GM19351 (cell line): Measurements from ENCODE around the gene FHIT.

Experiments
- ATAC-seq: cut with Tn5 transposase; IDR thresholded peaks from one replicate; pipeline ENCODE4 v1.9.1; 2021; ENCODE audit warnings: mild to moderate bottlenecking, moderate library complexity; ENCODE audit not compliant: unreplicated experiment

FHIT gene

GRCh38 chr3:60781935-60782334 is 469.3 kb downstream of the FHIT start:
- ATAC-seq, result no peak

GRCh38 chr3:60779637-60780036 is 471.6 kb downstream of the FHIT start:
- ATAC-seq, result no peak

GRCh38 chr3:60775985-60776384 is 475.3 kb downstream of the FHIT start:
- no peak for ATAC-seq

DNA sequence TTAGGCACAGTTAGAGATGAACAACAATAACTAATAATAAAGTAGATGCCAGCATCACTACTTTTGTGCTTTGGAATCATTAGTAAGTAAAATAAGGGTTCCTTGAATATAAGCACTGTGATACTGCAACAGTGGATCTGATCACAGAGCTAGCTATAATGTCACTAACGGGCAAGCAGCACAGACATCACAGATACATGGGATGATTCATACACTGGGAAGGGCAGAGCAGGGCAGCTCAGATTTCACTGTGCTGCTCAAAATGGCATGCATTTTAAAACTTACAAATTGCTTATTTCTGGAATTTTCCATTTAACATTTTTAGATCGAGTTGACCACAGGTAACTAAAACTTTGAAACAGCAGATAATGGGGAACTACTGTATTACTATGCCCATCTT is 476.6 kb downstream of the FHIT start:
- ATAC-seq, result no peak

DNA sequence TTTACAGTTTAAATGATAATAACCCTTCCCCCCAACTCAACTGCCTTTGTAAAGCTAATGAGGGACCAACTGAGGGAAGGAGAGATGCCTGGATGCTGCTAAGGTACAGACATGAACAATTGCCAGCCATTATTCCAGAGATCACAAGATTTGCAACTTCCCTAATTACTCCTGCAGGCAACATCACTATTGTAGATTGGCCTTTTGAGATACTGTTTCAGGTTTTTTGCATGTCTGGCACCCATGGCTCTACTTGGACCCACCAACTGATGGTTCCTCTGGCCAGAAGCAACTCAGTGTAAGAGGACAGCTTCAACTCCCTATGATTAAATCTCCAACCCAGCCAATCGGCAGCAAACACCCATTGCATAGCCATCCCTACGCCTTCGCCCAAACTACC is 478.7 kb downstream of the FHIT start:
- no peak for ATAC-seq

DNA sequence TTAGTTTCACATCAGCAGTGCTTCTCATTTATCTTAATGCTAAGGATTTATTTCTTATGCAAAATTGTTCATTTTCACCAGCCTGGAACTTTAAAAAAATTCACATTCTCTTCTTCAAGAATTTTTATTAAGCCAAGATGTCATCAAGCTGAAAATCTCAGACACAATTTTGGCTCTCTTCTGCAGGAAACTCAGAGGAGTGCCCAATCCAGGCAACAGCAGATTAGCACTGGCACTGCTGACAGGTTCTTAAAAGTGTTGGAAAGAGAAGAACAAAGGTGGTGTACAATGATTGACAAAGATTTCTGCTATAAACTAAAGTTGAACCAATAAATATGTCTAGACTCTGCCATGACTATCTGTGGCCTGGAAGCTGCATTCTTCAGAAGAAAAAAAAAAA is 479.5 kb downstream of the FHIT start:
- no peak for ATAC-seq

GRCh38 chr3:60770532-60770931 is 480.7 kb downstream of the FHIT start:
- no peak for ATAC-seq

DNA sequence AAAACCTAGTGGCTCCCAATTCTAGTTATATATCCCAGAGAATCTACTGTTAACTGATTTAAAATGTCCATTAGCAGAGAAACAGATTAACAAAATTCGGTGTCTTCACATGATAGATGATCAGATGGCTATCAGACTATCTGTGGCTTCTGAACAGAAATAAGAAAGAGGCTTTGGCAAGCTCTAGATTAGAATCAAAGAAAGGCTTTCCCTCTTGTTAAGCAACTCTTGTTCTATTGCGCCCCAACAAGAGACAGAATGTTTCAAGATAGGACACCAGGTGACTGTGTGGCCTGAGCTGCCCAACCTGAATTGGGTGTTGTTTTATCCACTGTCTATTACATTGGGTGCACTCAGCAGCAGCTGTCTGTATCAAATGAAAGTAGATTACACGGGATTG is 483.7 kb downstream of the FHIT start:
- ATAC-seq, result no peak

GRCh38 chr3:60765776-60766175 is 485.5 kb downstream of the FHIT start:
- ATAC-seq, result no peak

GRCh38 chr3:60764870-60765269 is 486.4 kb downstream of the FHIT start:
- no peak for ATAC-seq

DNA sequence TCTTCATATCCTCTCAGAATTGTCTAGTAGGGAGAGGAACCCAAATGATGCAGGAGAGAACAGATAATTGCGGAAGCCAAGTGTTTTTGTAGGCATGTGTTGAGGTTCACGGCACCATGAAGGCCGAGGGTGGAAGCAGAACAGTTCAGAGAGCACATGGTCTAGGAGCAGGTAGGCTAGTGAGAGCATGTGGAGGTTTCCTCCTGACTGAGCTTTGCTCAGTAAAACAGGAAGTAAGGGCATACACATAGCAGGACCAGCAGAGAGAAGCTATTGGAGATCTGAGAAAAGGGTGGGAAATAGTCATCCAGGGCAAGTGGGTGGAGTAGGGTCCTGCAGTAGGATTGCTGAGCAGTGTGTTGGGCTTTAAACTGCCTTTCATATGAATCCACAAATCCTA is 491.1 kb downstream of the FHIT start:
- ATAC-seq, result no peak

DNA sequence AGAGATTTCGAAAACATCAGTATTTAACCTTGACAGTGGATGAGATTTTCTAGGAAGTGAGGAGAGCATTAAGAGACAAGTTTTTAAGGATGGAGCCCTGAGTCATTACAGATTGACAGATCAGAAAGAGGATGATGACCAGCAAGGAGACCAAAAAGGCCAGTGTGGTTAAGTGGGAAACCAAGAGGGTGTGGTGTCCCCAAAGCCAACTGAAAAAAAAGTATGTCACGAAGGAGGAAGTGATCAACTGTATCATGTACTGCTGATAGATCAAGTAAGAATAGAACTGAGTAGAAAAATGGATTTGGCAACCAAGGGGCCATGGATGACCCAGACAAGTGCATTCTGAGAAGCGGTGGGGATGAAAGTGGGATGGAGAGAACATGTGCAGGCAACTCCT is 491.8 kb downstream of the FHIT start:
- peak; percentile 61 for ATAC-seq

GRCh38 chr3:60758831-60759230 is 492.4 kb downstream of the FHIT start:
- no peak for ATAC-seq

GRCh38 chr3:60758171-60758570 is 493.1 kb downstream of the FHIT start:
- ATAC-seq, result no peak

DNA sequence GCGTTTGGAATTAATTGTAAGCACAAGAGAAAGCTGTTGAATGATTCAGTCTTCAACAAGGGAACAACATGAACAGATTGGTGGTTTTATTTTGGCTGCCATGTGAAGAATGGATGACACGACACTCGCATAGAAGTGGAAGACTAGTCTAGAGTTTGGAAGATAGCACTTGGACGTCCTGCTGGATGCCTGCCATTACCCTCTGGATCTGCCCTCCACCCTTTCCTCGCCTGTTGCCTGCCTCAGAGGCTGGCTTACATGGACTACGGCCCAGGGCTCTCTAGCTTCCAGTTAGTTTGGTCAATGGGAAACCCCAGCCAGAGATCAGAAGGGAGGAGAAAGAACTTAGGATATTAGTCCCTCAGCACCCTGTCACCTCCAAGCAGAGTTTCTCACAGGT is 493.5 kb downstream of the FHIT start:
- no peak for ATAC-seq

- ATAC-seq, result no peak
Observed at GRCh38 chr3:60756241-60757030, 494.8 kb downstream of the FHIT start.

- ATAC-seq, result no peak
Observed at GRCh38 chr3:60755094-60755493, 496.2 kb downstream of the FHIT start.

DNA sequence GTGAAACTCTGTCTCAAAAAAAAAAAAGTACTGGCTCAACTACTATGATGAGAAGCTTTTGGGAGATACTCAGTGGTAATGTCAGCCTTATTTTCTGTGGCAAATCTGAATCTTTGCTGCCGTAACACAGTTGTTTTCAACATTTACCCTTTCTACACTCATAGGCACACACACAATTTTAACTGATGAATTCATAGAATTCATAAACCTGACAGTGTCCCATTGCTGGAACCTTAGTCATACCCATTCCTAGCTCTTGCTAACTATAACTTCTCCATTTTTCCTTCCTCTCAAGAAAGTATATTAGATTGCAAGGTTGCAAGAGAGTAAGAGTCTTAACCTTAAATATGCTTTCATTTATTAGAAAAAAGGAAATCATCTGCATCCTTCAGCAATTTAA is 496.6 kb downstream of the FHIT start:
- no peak for ATAC-seq

- ATAC-seq, result no peak
Observed at GRCh38 chr3:60752809-60753208, 498.4 kb downstream of the FHIT start.

GRCh38 chr3:60746695-60747416 is 504.4 kb downstream of the FHIT start:
- no peak for ATAC-seq

DNA sequence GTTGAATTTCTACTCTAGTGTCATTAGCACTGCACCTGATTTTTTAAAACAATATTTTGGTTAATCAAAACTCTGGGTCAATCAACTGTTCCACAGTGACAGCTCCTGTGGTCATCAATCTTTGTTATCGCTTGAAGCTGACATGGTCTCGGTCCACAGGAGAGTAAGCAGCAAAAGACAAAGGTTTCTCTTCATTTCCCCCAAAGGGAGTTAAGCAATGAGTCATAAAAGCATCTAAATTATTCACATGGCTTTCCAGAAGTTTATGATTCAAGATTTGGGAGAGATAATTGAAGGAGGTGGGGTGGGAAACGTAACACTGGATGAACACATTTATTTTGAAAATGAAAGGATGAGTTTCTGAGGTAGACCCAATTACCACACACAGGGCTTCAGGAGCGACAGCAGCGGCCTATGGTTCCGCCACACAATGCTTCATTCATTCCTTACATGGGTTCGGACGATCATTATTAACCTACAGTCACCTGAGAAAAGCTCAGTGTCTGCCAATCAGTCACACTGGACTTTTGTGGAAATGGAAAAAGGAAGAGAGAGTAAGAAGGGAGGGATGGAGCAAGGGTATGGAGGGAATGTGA is 505.1 kb downstream of the FHIT start:
- no peak for ATAC-seq

DNA sequence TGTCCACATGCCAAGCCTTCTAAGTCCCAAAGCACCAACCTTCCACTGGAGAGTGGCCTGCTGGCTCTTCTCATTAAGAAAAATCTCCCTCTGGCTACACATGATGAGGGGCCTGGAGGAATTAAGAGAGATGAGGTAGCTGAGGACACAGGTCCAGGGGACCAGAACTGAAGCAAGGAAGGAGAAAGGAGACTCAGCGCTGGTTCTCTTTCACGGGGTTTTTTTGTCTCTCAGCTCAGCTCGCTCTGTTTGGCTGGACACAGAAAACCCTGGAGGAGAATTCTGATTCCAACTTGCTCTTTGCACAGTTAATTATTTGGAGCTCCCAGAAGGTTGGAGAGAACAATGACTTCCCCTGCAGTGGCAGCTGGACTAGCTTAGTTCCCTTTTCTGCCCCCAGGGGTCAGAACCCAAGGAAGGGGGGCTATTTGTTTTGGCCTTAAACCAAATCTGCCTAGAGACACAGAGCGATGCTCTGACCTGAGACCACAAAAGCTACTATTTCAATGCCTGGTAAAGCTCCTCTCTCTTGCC is 507.6 kb downstream of the FHIT start:
- ATAC-seq, result no peak
